Suprapubic skin (tissue), 4 donors: ENCODE results near the gene FLT1. TPM values are rescaled to one million over a fixed set of nuclear protein-coding genes. Genes with fewer than 3 reads are reported as not detected.

Experiments used
- DNase-seq, 2 donors: peaks; one replicate each; pipeline ENCODE4 v3.0.0-alpha.2; 2019; ENCODE audit warnings: low spot score in 2 of 2
- H3K27ac ChIP-seq: fragments of 200-600 bp; sonication (generic); one replicate; pipeline ENCODE4 v1.5.1; 2019
- H3K27me3 ChIP-seq: fragments of 200-600 bp; sonication (generic); one replicate; pipeline ENCODE4 v1.5.1; 2019
- H3K36me3 ChIP-seq: fragments of 200-600 bp; sonication (generic); one replicate; pipeline ENCODE4 v1.5.1; 2019
- H3K4me1 ChIP-seq: fragments of 200-600 bp; sonication (generic); one replicate; pipeline ENCODE4 v1.5.1; 2019
- H3K4me3 ChIP-seq: fragments of 200-600 bp; sonication (generic); one replicate; pipeline ENCODE4 v1.5.1; 2019; ENCODE audit warnings: mild to moderate bottlenecking
- H3K9me3 ChIP-seq: fragments of 200-600 bp; sonication (generic); one replicate; pipeline ENCODE4 v1.5.1; 2019
- CTCF ChIP-seq, 2 donors: fragments of 200-600 bp in 1 of 2; fragments of 450-650 bp in 1 of 2; sonication (generic) in 1 of 2; IDR thresholded peaks; one replicate each; pipeline ENCODE4 v1.5.1; 2016 to 2019; ENCODE audit warnings: antibody characterized with exemption in 2 of 2, mild to moderate bottlenecking in 1 of 2, moderate library complexity in 1 of 2
- EP300 ChIP-seq: sonication (generic); formaldehyde crosslinking; IDR thresholded peaks from one replicate; pipeline ENCODE4 v1.6.1; 2017; ENCODE audit warnings: antibody characterized with exemption
- POLR2A ChIP-seq, 2 donors: fragments of 450-650 bp; IDR thresholded peaks; one replicate each; pipeline ENCODE4 v1.6.1; 2017; ENCODE audit warnings: antibody characterized with exemption in 2 of 2, mild to moderate bottlenecking in 2 of 2, moderate library complexity in 2 of 2
- POLR2AphosphoS5 ChIP-seq, 3 donors: sonication (generic); formaldehyde crosslinking; IDR thresholded peaks; one replicate each; pipeline ENCODE4 v1.6.1; 2017; ENCODE audit warnings: antibody characterized with exemption in 3 of 3
- WGBS: methylation state at CpG from one replicate; pipeline ENCODE4 v1.1.5; 2018; 5-methylcytosine and 5-hydroxymethylcytosine counted together
- total RNA-seq, 4 donors: library from RNA; depleted of rRNA; stranded (reverse); fragments of >200 nt; gene quantifications; one replicate each; pipeline ENCODE4 v1.1.0, GENCODE V29; 2016

Gene FLT1
- total RNA-seq, 4 donors from 2014 or later = 3.8 to 14.2 (median 6.8) TPM

GRCh38 chr13:28340272-28340793, 154.6 kb downstream of the FLT1 start:
- Histone ChIP-seq H3K27me3 (peaks cover 3% of the 10 kb centered on the region), H3K4me3 (no peak overlapping the region), H3K9me3 (no peaks in the 10 kb centered on the region), H3K27ac (no peak overlapping the region), H3K36me3 (no peaks in the 10 kb centered on the region), H3K4me1 (peaks cover 13% of the 10 kb centered on the region)
- WGBS = 47% methylated on average over 2 of the region's 2 CpGs
- TF ChIP-seq POLR2AphosphoS5 (IDR thresholded peaks at IDR 0.05) (no peak), CTCF (IDR thresholded peaks at IDR 0.05) (no peak), POLR2A (IDR thresholded peaks at IDR 0.05) (no peak), EP300 (no peak)
- no peak for DNase-seq

GRCh38 chr13:28339419-28339818, 155.5 kb downstream of the FLT1 start:
- 93% methylated on average over 2 of the region's 2 CpGs for WGBS
- TF ChIP-seq POLR2AphosphoS5 (IDR thresholded peaks at IDR 0.05) (no peak), EP300 (no peak), POLR2A (IDR thresholded peaks at IDR 0.05) (no peak), CTCF (IDR thresholded peaks at IDR 0.05) (no peak)

GRCh38 chr13:28338742-28339141, 156.2 kb downstream of the FLT1 start:
- Histone ChIP-seq H3K4me3 (no peak overlapping the region), H3K36me3 (no peaks in the 10 kb centered on the region), H3K27me3 (no peaks in the 10 kb centered on the region), H3K27ac (no peak overlapping the region), H3K9me3 (no peaks in the 10 kb centered on the region), H3K4me1 (peaks cover 13% of the 10 kb centered on the region)
- DNase-seq = no peak
- TF ChIP-seq POLR2AphosphoS5 (IDR thresholded peaks at IDR 0.05) (no peak), CTCF (IDR thresholded peaks at IDR 0.05) (no peak), EP300 (no peak), POLR2A (IDR thresholded peaks at IDR 0.05) (no peak)
- 87% methylated on average over 5 of the region's 6 CpGs for WGBS

More at GRCh38 chr13:28339419-28339818, 155.5 kb downstream of the FLT1 start:
- H3K9me3 ChIP-seq = no peaks in the 10 kb centered on the region
- no peak for DNase-seq
- H3K27ac ChIP-seq = no peak overlapping the region
- H3K36me3 ChIP-seq = no peaks in the 10 kb centered on the region
- H3K4me1 ChIP-seq = peaks cover 13% of the 10 kb centered on the region
- no peak overlapping the region for H3K4me3 ChIP-seq
- H3K27me3 ChIP-seq = no peaks in the 10 kb centered on the region

- no peak for DNase-seq
- H3K4me1 ChIP-seq = peaks cover 13% of the 10 kb centered on the region
- H3K27ac ChIP-seq = no peak overlapping the region
- no peaks in the 10 kb centered on the region for H3K9me3 ChIP-seq
- H3K4me3 ChIP-seq = no peak overlapping the region
- no peaks in the 10 kb centered on the region for H3K36me3 ChIP-seq
- no peaks in the 10 kb centered on the region for H3K27me3 ChIP-seq
- TF ChIP-seq CTCF (IDR thresholded peaks at IDR 0.05) (no peak), POLR2A (IDR thresholded peaks at IDR 0.05) (no peak), EP300 (no peak), POLR2AphosphoS5 (IDR thresholded peaks at IDR 0.05) (no peak)
- 53% methylated on average over 4 of the region's 4 CpGs for WGBS
Observed at GRCh38 chr13:28338006-28338574, 156.8 kb downstream of the FLT1 start.

GRCh38 chr13:28337166-28338005, 157.5 kb downstream of the FLT1 start:
- Histone ChIP-seq H3K27me3 (no peaks in the 10 kb centered on the region), H3K27ac (no peak overlapping the region), H3K36me3 (no peaks in the 10 kb centered on the region), H3K4me3 (no peak overlapping the region), H3K9me3 (no peaks in the 10 kb centered on the region), H3K4me1 (peaks cover 13% of the 10 kb centered on the region)
- no peak for DNase-seq
- WGBS = 49% methylated on average over 4 of the region's 4 CpGs
- TF ChIP-seq POLR2AphosphoS5 (IDR thresholded peaks at IDR 0.05) (no peak), CTCF (IDR thresholded peaks at IDR 0.05) (no peak), POLR2A (IDR thresholded peaks at IDR 0.05) (no peak), EP300 (no peak)
